ENCODE data around the gene CCDC91.

Gene CCDC91

GRCh38 chr12:28563936-28564335, 373.7 kb downstream of the CCDC91 start:
- Histone ChIP-seq H3K27me3 (ENCODE audit: insufficient read depth, poor library complexity, severe bottlenecking) (no peaks in the 10 kb centered on the region), H3K4me3 (replicated peaks; ENCODE audit: insufficient read depth, low read length) (no peak overlapping the region), H3K27ac (replicated peaks) (no peak overlapping the region)
- TF ChIP-seq POLR2AphosphoS5 (IDR thresholded peaks at IDR 0.05; ENCODE audit: low read depth) (no peak), SPI1 (IDR thresholded peaks at IDR 0.05; ENCODE audit: borderline replicate concordance, low read depth) (no peak), GABPA (IDR thresholded peaks at IDR 0.05; ENCODE audit: low read depth) (no peak), CTCF (IDR thresholded peaks at IDR 0.05; ENCODE audit: insufficient read depth, low read length) (no peak)
- TF ChIP-seq, protein P1, sequence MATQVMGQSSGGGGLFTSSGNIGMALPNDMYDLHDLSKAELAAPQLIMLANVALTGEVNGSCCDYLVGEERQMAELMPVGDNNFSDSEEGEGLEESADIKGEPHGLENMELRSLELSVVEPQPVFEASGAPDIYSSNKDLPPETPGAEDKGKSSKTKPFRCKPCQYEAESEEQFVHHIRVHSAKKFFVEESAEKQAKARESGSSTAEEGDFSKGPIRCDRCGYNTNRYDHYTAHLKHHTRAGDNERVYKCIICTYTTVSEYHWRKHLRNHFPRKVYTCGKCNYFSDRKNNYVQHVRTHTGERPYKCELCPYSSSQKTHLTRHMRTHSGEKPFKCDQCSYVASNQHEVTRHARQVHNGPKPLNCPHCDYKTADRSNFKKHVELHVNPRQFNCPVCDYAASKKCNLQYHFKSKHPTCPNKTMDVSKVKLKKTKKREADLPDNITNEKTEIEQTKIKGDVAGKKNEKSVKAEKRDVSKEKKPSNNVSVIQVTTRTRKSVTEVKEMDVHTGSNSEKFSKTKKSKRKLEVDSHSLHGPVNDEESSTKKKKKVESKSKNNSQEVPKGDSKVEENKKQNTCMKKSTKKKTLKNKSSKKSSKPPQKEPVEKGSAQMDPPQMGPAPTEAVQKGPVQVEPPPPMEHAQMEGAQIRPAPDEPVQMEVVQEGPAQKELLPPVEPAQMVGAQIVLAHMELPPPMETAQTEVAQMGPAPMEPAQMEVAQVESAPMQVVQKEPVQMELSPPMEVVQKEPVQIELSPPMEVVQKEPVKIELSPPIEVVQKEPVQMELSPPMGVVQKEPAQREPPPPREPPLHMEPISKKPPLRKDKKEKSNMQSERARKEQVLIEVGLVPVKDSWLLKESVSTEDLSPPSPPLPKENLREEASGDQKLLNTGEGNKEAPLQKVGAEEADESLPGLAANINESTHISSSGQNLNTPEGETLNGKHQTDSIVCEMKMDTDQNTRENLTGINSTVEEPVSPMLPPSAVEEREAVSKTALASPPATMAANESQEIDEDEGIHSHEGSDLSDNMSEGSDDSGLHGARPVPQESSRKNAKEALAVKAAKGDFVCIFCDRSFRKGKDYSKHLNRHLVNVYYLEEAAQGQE (IDR thresholded peaks at IDR 0.05; ENCODE audit: insufficient replicate concordance, low read depth) = no peak
- DNase-seq (ENCODE audit: low read depth in 1 of 2, low spot score in 1 of 2) = peak in 1 of 2 experiments; percentile 16

DNA sequence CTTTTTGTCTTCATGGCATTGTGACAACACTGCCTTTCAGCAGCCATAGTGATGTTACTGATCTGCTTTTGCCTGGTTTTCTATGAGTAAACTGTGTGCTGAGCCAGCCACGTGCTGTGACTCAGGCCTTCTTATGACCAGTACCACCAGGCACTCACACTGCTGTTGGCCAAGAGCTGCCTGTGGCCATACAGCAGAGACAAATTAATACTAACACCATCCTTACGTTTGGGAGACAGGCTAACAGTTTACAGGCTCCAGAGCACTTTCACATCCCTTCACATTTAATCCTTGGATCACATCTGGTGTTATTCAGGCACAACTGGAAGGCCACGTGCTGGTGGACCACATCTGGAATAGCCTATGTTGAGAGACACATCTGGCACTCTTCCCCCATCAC, 377.9 kb downstream of the CCDC91 start:
- TF ChIP-seq CTCF (IDR thresholded peaks at IDR 0.05; ENCODE audit: insufficient read depth, low read length) (no peak), SPI1 (IDR thresholded peaks at IDR 0.05; ENCODE audit: borderline replicate concordance, low read depth) (no peak)
- Histone ChIP-seq H3K27ac (replicated peaks) (no peak overlapping the region), H3K27me3 (ENCODE audit: insufficient read depth, poor library complexity, severe bottlenecking) (no peaks in the 10 kb centered on the region), H3K4me3 (replicated peaks; ENCODE audit: insufficient read depth, low read length) (no peak overlapping the region)
- no peak for DNase-seq (ENCODE audit: low read depth in 1 of 2, low spot score in 1 of 2)

DNA sequence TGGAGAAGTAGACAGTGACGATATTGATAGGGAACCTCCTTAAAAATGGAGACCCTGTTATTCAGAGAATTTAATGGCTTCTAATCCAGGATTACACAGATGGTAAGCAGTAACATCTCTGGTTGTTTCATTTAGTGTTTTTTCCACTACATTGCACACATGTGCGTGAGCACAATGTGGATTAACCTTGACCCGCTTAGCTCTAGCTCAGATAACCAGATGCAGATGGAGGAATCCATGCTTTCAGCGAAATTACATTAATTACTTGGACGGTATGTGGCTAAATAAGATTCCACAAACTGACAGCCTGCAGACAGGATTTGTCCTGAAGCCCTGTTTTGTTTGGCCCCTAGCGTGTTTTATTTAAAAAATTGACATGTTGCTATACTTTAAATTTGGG, 378.4 kb downstream of the CCDC91 start:
- no peaks in the 10 kb centered on the region for H3K27me3 ChIP-seq (ENCODE audit: insufficient read depth, poor library complexity, severe bottlenecking)
- TF ChIP-seq SPI1 (IDR thresholded peaks at IDR 0.05; ENCODE audit: borderline replicate concordance, low read depth) = no peak
- TF ChIP-seq, protein P1 (IDR thresholded peaks at IDR 0.05; ENCODE audit: insufficient replicate concordance, low read depth) = no peak
- no peak for TF ChIP-seq GABPA (IDR thresholded peaks at IDR 0.05; ENCODE audit: low read depth)
- H3K27ac ChIP-seq (replicated peaks) = no peak overlapping the region
- H3K4me3 ChIP-seq (replicated peaks; ENCODE audit: insufficient read depth, low read length) = no peak overlapping the region
- DNase-seq (ENCODE audit: low read depth in 1 of 2, low spot score in 1 of 2) = no peak

DNA sequence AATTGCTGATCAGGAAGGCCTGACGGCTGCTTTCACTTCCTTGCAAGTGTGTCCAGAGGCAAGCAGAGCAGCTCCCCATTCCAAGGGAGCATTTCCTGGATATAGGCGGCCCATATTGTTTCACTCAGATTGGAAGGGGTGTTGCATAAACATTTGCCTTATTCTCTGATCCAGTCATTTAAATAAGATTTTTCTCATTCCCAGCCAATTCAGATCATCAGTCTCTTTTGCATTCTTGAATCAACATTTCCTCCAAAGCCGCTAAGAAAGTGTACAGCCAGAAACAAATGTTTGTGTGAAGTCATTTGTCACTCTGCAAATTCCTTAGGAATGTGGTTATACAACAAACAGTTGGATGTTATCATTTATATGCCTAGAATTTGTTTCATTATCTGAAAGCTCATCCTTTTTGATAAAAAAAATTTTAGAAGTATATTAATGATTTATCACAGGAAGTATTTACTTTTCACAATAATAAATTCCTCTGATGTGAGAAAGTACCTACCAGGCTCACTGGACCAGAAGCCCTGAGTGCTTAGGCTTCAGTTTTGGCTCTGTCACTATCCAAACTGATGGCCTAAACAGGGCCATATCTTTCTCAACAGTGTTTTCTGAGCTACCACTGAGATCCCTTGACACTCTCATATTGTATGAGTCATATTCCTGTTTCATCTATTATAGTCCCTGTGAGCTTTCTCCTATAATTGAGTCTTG, 379.6 kb downstream of the CCDC91 start:
- no peaks in the 10 kb centered on the region for H3K27me3 ChIP-seq (ENCODE audit: insufficient read depth, poor library complexity, severe bottlenecking)
- no peak overlapping the region for H3K4me3 ChIP-seq (replicated peaks; ENCODE audit: insufficient read depth, low read length)
- no peak for DNase-seq (ENCODE audit: low read depth in 1 of 2, low spot score in 1 of 2)
- TF ChIP-seq, protein P1 (IDR thresholded peaks at IDR 0.05; ENCODE audit: insufficient replicate concordance, low read depth) = no peak
- no peak for TF ChIP-seq SPI1 (IDR thresholded peaks at IDR 0.05; ENCODE audit: borderline replicate concordance, low read depth)
- TF ChIP-seq CTCF (IDR thresholded peaks at IDR 0.05; ENCODE audit: insufficient read depth, low read length) = no peak
- TF ChIP-seq GABPA (IDR thresholded peaks at IDR 0.05; ENCODE audit: low read depth) = no peak
- TF ChIP-seq POLR2AphosphoS5 (IDR thresholded peaks at IDR 0.05; ENCODE audit: low read depth) = no peak
- no peak overlapping the region for H3K27ac ChIP-seq (replicated peaks)
